Measurements from ENCODE around the gene NXNL1.

DNA sequence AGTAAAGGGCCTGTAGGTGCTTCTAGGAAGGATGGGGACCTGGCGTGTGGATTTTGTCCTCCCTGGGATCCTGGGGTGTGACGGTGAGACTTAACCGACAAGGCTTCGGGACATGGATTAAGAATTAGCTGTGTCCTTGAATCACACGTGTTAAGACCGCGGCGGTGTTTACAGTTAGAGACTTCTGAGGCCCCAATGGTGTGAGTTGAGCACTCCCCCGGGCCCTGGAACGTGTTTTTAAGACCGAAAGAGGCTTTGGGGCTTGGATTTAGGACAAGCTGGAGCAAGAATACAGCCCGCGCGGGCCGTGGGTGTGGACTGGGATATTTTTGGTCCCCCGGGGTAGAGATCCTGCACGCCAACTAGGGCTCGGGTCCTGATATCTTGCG lies 8.4 kb upstream of the NXNL1 start:
- no peak for TF ChIP-seq TAF1 (IDR thresholded peaks at IDR 0.05; ENCODE audit: low read depth, low read length)
- TF ChIP-seq POLR2AphosphoS5 (IDR thresholded peaks at IDR 0.05; ENCODE audit: low read depth, low read length) = no peak
- TF ChIP-seq POLR2A (IDR thresholded peaks at IDR 0.05; ENCODE audit: low read depth, low read length) = no peak
- TF ChIP-seq SPI1 (IDR thresholded peaks at IDR 0.05; ENCODE audit: low read depth, low read length) = no peak
- TF ChIP-seq POU2F2 (IDR thresholded peaks at IDR 0.05; ENCODE audit: low read depth, low read length) = no peak
- TF ChIP-seq PAX5 (IDR thresholded peaks at IDR 0.05; ENCODE audit: insufficient read depth, low read length, severe bottlenecking) = no peak

Data from GM12891 (cell line).